Subcutaneous adipose tissue (tissue), 4 donors: ENCODE data around the gene NHEJ1. TPM values are rescaled to one million over a fixed set of nuclear protein-coding genes. Genes with fewer than 3 reads are reported as not detected.

Source experiments
- CTCF ChIP-seq: fragments of 450-650 bp; IDR thresholded peaks from one replicate; pipeline ENCODE4 v1.5.1; 2016; ENCODE audit warnings: low read depth, mild to moderate bottlenecking, control low read depth, antibody characterized with exemption, moderate library complexity
- total RNA-seq, 4 donors: library from RNA; depleted of rRNA; stranded (reverse); fragments of >200 nt; gene quantifications; one replicate each; pipeline ENCODE4 v1.1.0, GENCODE V29; 2016

The NHEJ1 gene
- total RNA-seq, 4 donors from 2014 or later = 14.3 to 27.7 (median 19.4) TPM

GRCh38 chr2:219178377-219179175 is 18.0 kb upstream of the NHEJ1 start:
- no peak for TF ChIP-seq CTCF

GRCh38 chr2:219177552-219178376 is 17.1 kb upstream of the NHEJ1 start, which contains the start of gene RETREG2:
Gene RETREG2 (plus strand): TSS chr2:219178275. CDS start chr2:219178353, 78 bp downstream.
- no peak for TF ChIP-seq CTCF

- no peak for TF ChIP-seq CTCF
These were observed 16.4 kb upstream of the NHEJ1 start, which contains the start of gene CNPPD1 for GRCh38 chr2:219176818-219177551. Gene CNPPD1 (minus strand): TSS chr2:219176925. CDS start chr2:219176828, 97 bp downstream.

GRCh38 chr2:219175928-219176817 is 15.6 kb upstream of the NHEJ1 start:
- TF ChIP-seq CTCF = no peak

- TF ChIP-seq CTCF = no peak
These were observed 14.9 kb upstream of the NHEJ1 start for GRCh38 chr2:219175486-219175885.

GRCh38 chr2:219174801-219175200 is 14.2 kb upstream of the NHEJ1 start:
- TF ChIP-seq CTCF = no peak
